HUDEP-2 (cell line): ENCODE measurements around the gene LRRC2.

Source experiments
- DNase-seq, 76 experiments: peaks; one replicate each; lab custom pipeline; 2025; ENCODE audit not compliant: unreplicated experiment in 76 of 76; lab: John Stamatoyannopoulos, UW

LRRC2 gene

GRCh38 chr3:46483825-46484224 lies 82.3 kb downstream of the LRRC2 start:
- DNase-seq = peak in 8 of 76 experiments; percentile 9 to 19 (median 14)

DNA sequence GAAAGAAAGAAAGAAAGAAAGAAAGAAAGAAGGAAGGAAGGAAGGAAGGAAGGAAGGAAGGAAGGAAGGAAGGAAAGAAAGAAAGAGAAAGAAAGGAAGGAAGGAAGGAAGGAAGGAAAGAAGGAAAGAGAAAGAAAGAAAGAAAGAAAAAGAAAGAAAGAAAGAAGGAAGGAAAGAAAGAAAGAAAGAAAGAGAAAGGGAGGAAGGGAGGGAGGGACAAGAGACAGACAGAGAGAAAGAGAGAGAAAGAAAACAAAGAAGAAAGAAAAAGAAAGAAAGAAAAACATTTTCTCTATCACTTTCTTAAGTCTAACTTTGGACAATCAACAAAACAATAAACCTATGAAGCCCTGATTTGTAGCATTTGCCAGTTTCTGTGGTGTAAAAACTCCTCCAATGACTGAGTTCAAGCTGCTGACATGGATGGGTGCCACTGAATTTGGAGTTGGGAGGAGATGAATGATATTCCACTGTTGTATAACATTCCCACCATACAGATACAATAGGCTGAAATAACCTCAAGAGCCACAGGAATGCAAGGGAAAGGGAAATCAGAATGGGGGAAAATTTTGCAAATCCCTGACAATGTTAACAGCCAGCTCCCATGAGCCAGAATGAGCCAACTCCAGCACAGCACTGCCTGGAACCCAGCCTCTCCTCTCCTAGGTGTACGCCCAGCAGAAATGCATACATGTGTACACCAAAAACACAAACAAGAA lies 83.3 kb downstream of the LRRC2 start:
- DNase-seq = no peak

DNA sequence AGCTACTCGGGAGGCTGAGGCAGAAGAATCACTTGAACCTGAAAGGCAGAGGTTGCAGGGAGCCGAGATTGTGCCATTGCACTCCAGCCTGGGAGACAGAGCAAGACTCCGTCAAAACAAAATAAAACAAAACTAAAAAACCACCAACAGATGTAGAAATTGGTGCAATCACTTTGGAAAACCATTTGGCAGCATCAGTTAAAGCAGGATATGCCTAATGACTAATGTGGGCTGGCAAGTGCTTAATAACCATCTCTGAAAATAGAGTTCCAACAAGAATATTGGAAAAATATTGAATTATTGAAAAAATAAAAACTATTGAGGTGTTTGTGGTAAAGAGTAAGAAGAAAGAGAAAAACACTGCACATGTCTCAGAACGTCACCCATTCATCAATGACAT lies 84.5 kb downstream of the LRRC2 start:
- no peak for DNase-seq

DNA sequence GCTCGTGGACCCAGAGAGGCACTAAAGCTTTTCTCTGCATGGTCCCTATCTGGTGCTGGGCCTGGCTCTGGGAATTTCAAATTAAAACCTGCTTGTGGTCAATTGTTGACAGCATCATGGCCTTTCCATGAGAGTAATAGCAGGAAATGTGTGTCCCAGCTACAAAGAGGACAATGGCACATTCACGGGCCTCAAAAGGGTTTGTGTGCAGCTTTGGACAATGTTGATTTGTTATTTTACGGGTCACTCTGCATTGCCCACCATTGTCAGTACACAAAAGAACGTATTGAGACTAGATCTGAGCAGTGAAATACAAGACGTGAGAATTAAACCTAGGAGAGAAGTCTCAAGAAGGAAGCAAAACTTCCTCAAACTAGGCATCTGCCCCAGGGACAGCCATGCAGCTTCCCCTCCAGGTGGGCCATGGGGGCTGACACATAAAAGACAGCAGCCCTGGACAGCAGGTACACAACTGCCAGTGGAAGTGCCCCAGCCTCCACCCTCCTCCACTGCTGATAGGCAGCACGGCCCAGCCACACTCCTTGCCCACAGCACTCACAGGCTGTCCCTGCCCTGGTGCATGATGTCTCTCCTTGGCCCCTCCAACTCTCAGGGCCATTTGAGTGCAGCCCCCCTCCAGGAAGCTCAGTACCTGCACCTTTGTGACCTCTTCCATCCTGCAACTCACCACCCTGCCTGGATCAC lies 85.5 kb downstream of the LRRC2 start:
- DNase-seq = no peak

DNA sequence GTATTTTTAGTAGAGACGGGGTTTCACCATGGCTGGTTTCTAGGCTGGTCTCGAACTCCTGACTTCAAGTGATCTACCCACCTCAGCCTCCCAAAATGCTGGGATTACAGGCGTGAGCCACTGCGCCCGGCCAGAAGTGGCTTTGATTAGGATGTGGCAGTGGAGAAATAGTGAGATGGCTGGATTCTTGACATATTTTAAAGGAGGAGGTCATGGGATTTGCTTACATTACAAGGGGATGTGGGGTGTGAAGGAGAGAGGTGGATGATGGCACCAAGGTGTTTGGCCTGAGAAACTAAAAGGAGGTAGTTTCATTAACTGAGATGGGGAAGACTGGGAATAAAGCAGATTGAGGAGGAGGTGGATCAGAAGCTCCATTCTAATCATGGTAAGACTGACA lies 86.4 kb downstream of the LRRC2 start:
- no peak for DNase-seq

GRCh38 chr3:46479021-46479420 lies 87.1 kb downstream of the LRRC2 start:
- DNase-seq = no peak

- no peak for DNase-seq
Measured at GRCh38 chr3:46478341-46478740, 87.8 kb downstream of the LRRC2 start.

GRCh38 chr3:46477756-46478155 lies 88.3 kb downstream of the LRRC2 start:
- DNase-seq = no peak

GRCh38 chr3:46477145-46477544 lies 89.0 kb downstream of the LRRC2 start:
- DNase-seq = no peak

DNA sequence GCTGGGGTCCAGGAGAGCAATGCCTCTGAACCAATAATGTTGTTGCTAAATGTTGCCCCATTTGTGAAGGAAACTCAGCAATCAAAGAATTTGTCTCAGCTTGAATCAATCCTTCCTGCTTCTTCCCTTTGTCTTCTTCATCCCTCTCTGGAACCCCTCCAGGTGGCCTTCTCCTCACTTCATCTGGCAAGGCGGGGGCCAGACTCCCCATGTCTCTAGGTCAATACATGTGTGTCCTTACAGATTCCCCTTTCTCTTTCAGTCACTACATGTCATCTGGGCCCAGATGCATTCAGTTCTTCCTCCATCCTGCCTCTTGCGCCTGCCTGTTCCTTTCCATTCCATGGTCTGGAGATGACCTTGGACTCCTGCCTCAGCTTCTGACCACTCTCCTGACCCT lies 93.4 kb downstream of the LRRC2 start:
- DNase-seq = no peak

- no peak for DNase-seq
Measured at GRCh38 chr3:46471371-46471914, 94.7 kb downstream of the LRRC2 start.

- DNase-seq = no peak
Measured at GRCh38 chr3:46470831-46471230, 95.3 kb downstream of the LRRC2 start.

DNA sequence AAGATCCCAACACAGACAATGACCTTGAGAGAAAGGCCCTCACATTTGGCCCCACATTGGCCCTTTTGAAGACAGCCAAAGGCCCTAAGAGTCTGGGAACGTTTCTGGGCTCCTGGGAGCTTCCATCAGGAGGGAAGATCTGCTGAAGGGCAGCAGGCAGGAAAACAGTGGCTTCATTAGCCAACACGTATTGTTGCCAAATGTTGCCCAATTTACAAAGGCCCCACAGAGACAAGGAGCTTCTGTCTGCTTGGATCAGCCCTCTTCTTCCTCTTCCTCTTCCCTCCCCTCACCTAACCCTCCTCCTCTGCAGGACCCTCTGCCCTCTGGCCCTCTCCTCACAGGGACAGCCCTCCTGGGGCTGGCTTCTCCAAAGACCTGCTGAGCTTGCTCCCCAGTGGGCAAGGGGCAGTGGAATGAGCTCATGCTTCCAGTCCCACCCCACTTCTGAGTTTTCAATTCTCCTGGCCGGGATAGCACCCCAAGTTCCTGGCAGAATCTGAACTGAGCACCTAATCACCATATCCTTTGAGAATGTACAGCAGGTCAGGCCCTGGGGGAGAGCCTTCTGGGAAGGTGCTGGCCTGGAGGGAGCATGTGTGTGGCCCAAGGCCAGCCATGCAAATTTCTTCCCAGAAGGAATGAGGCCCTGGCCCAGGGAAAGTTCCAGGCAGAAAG lies 96.3 kb downstream of the LRRC2 start:
- no peak for DNase-seq

DNA sequence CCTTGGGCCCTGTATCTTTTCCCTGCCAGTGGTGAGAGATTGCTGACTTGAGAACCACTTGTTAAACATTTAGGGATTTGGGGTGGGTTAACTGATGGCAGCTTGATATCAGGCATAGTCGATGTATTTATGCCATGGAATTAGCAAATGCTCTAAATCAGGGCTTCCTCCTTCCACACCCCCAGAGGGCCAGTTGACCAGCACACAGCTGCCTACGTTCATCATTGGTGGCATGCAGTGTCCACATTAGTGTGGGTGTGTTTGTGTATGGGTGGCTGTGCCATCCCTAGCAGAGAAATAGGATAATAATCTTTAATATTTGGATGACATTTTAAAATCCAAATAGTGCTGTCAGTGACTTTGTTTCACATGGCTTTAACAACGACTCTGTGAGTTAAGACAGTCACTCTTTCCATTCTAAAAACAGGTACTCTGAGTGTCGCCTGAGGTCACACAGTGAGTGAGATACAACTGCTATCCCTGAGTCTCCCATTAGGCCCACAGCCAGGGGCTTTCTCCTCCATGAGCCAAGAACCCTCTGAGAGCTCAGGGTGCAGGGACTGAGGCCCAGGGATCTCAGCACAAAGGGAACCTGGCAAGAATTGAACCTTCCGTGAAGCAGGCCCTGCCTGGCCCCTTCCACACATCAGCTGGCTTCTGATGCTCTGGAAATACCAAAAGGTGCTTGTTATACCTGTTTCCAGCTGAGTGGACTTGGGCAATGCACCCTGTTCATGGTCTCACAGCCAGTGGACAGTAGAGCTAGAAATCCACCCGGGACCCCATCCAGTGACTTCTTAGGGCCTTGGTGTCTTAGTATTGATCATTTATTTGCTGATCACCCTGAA lies 97.1 kb downstream of the LRRC2 start:
- DNase-seq = no peak

DNA sequence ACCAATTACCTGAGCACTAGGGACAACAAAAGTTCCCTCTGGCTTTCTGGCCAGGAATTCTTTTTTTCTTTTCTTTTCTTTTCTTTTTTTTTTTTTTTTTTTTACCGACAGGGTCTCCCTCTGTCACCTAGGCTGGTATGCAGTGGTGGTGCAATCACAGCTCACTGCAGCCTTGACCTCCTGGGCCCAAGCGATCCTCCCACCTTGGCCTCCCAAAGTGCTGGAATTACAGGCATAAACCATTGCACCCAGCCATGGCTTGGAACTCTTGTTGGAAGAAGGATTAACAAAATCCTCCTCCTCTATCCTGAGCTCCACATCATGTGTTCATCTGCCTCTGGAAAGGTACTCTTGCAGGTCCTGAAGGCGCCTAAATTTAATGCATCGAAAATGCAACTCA lies 98.5 kb downstream of the LRRC2 start:
- no peak for DNase-seq

GRCh38 chr3:46466871-46467403 lies 99.2 kb downstream of the LRRC2 start:
- no peak for DNase-seq

- no peak for DNase-seq
Measured at GRCh38 chr3:46466273-46466672, 99.8 kb downstream of the LRRC2 start.
